Measurements from ENCODE around the gene HMOX2.
A peak's percentile ranks its signal among the peaks of the same experiment; 100 is the strongest.

Gene HMOX2

DNA sequence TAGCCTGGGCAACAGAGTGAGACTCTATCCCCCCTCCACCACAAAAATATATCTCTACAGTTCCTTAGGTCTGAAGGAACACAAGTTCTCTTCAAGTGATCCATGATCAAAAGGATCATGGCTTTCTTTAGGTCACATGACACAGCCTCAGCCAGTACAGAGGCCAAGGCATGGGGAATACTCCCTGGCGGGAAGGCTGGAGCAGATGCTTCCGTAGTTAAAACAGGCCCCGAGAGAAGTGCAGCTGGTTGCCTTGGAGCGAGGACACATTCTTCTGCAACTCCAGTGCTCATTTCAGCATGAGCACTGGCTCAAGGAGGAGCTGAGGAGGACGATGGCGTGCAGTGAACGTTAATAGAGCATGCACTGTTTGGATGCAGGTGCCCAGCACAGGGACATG, 48.9 kb downstream of the HMOX2 start:
- DNase-seq (ENCODE audit: low spot score) = no peak

DNA sequence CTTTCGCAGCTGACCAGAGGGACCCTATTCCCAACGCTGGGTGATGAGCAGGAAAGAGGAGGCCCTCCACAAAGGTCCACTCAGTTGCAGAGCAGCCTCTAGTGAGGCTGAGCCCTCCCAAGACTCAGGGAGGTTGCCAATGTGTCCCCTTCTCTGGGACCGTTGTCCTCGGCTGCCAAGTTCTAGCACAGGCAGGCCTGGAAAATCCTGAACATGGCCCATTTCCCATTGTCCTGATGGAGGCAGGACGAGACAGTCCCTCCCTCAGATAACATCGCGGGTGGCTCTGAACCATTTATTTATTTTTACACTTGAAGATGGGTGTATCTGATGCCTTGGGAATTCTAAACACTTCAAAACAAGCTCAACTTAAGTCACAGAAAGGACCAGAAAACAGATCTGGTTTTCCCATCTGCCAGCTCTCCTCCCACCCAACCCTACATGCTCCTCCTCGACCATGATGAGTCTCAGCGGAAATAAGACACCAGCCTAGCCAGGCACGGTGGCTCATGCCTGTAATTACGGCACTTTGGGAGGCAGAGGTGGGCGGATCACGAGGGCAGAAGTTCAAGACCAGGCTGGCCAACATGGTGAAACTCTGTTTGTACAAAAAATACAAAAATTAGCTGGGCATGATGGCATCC, 49.6 kb downstream of the HMOX2 start:
- DNase-seq (ENCODE audit: low spot score) = no peak

DNA sequence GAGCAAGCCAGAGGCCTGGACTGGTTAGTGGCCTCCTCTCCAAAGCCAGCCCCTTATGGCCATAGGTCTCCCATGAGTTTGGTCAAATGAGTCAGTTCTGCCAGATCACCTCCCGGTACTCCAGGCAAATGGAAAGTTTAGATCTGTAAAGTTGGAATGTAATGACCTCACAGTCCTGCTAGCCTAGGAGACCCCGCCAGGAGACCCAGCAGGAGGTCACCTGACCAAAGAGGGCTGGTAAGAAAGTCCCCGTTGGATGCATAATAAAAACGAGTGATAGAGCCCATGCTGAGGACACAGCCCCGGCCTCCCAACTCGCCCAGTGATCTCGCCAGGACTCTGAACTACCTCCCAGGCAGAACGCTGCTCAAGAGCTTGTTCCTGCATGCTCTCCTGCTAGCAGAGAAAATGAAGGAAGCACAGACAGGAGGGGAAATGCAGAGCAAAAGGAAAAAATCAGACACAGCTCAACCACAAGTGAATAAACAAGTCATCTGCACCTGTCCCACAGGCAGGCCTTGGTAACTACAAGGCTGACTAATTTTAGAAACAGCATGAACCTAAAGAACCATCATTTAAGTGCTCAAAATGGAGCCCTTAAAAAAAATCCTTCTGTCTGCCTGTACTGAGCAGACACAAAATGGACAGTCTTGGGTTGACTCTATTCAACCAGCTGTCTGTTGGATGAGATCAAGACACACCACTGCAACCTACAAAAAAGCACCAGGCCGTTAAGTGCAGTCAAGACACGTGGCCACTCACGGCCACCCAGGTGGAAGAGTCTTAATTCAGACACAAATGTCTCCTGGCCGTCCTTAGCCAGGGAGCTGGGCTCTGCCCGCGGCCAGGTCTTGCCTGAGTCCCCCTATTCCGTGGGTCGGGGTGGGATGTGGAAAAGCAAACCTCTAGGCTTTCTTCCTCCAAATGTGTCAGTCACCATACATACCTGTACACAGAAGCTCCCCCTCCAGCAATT, 53.2 kb downstream of the HMOX2 start:
- DNase-seq (ENCODE audit: low spot score) = no peak

DNA sequence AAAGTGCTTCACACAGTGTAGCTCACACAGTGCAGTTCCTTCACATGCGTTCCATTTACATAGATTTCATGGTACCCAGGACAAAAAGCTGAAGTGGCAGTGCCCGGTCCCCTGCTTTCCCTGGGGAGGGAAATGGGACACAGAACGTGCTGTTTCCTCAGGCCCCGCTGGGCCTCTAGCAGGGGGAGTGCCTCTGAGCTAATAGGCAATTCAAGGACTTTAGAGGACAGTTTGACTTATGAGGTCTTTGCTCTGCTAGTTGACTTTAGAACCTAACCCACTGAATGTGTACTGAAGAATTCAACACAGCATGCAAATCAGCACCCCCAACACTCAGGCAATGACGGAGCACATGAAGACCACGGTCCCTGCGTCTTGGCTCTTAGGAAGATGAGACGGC, 55.6 kb downstream of the HMOX2 start:
- no peak for DNase-seq (ENCODE audit: low spot score)

DNA sequence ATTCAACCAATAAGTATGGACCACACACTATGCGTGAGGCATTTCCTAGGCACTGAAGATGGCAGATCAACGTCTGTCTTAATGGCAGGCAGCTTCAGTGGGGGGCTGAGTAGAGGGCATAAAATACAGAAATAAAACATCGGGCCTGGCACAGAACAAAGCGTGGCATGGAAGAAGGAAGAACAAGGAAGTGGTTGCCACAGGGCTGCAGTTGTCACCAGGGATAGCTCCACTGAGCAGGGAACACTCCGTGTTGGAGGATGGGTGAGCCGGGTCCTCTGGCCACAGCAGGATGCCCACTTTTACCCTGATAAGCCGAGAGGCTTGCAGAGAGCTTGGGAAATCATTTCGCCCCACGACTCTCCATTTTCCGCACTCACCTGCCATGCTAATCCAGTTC, 56.0 kb downstream of the HMOX2 start:
- DNase-seq (ENCODE audit: low spot score) = no peak

DNA sequence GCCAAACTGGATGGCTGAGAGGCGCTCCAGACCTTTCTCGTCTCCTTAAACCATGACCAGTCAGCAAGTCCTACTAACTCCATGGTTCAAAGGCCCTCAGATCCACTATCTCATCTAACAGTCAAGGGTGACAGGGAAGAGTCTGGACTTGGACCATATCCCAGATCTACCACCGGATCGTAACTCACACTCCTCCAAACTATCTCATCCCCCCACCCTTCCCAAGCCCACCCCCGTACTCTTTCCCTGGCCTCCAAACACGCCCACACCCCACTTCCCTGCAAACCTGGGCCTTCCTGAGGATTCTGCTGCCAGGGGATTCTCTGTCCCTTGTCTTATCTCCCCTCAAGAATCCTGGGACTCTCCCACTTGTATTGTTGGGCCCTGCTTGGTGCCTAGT, 57.3 kb downstream of the HMOX2 start:
- no peak for DNase-seq (ENCODE audit: low spot score)

DNA sequence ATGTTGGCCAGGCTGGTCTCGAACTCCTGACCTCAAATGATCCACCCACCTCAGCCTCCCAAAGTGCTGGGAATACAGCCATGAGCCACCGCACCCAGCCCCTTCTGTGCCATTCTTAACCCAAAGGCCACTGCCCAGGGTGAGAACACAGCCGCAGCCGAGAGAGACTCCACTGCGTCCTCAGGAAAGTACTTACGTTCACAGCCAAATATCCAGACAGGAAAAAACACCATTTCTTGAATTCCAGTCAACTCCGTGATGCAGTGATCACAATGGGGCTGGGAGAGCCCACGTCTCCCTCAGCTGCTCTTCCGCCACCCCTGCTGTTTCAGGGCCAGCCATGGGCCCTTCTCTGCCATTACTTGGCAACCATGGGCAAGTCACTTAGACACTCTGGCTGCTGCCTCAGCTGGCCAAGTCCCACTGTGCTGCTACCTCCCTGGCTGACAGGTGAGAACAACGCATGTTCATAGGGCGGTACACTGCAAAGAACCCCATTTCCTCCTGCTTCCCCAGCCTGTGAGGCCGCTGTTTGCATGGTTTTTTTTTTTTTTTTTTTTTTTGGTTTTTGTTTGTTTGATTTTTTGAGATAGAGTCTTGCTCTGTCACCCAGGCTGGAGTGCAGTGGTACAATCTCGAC, 58.1 kb downstream of the HMOX2 start:
- no peak for DNase-seq (ENCODE audit: low spot score)

DNA sequence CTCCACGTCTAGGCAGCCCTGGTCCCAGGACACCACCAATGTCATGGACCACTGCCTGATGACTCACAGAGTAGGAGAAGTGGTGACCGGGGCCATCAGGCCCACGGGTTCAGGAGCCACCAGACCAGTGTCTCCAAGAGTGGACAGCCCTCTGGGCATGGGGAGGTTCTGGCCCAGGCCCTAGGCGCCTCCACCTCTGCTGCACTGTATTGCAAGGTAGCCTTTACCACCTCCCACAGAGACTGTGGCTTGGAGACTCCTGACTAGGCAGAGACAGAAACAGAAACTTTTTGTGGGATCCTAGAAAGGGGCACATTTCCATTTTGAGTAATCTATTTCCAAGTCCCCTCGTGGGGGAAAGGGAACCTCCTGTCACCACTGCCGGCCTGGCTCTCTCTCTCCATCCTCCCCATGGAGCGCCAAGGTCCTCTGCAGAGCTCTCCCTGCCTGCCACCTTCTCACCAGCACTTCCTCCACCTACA, 59.5 kb downstream of the HMOX2 start:
- DNase-seq (ENCODE audit: low spot score) = no peak

DNA sequence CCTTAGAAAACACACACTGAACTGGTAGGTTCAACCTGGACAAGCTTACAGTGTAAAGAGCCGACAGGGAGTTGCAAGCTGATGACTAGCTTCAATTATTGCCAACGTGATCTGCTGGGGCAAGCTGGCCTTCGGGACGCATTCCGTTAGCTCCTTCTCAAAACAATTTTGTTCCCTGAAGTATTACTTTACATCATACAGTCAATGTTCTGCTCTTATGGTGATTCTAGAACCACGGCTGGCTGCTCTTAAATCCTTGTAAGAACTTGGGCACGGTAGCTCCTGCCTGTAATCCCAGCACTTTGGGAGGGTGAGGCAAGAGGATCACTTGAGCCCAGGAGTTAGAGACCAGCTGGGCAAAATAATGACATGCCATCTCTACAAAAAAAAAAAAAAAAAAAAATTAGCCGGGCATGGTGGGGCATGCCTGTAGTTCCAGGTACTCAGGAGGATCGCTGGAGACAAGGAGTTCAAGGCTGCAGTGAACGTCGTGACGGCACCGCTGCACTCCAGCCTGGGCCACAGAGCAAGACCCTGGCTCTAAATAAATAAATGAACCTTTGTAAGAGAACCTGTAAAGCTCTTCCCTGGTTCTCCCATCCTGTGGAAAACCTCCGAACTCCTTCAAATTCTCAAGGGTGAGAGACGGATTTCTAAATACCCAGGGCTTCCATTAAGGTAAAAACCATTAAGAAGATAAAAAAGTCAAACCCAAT, 60.4 kb downstream of the HMOX2 start:
- no peak for DNase-seq (ENCODE audit: low spot score)

DNA sequence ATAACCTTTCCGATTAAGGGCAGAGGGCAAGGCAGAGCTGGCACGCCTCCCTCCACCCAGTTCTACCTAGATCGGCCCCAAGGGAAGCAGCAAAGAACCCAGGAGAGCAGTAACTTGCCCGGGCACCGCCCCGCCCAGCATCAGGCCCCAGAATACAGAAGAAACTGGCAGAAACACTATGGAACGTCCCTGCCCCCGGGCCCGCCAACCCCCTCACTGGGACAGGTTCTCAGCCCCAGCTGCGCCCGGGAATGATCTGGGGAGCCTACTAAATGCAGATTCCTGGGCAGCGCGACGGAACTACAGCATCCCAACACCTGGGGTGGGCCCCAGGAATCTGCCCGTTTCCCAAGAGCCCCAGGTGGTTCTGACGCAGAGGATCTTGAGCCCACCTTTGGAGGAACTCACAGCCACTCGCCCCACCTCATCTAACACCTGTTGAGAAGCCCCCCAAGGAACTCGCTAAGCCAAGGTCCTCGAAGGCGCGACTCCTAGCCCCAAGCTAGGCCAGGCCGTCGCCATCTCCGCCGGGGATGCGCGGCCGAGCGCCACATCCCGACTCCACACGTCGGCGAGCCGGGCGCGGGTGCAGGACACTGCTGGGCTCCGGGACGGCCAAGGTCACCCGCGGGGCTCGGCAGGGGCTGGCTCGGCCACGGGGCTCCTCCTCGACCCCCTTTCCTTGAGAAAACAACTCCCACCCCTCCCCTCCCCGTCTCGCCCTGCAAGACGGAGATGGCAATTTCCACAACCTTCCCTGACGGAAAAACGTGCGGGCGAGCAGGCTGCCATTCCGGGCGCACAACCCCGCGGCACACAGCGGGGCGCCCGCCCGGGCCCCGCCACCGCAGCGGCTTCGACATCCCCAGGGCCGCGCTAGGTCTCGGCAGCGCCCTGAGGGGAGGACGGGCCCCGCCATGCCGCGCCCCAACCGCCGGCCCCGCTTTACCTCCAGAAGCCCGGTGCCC, 61.5 kb downstream of the HMOX2 start:
- no peak for DNase-seq (ENCODE audit: low spot score)

DNA sequence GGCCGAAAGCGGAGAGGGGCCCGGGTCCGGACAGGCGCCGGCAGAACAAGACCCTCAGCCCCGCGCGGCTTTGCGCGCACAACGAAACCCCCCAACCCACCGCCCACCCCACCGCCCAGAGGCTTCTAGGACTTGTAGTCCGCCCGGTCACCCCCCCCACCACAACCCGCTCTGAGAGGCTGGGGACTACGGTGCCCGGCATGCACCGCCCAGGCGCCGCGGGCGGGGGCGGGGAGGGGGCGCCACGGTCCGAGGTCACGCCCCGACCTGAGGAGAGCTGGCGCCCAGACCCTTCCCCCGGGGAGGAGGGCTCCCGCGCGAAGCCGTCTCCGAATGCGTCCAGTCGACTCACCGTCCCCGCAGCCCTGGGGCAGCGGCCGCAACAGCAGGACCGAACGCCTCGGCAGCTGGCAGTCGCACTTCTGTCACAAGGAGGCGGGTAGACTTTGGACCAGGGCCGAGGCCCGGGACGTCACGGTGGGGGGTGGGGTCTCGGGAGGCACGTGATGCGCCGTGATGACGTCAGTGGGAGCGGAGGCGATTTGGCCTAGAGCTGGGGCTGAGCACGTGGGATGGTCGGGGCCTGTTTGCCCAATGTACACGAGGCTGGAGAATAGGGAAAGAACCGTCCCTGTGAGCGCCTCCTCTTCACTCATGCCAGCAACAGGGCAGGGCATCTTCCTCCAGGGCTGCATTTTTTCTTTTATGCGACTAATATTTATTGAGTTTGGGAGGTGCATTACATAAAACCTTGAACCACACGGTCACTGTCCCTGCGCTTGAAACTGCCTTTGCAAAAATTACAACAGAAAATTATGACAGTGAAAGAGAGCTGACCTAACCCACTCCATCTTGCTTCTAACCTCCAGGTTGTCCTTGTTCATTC, 62.4 kb downstream of the HMOX2 start, which contains the start of gene CDIP1:
TSS of gene CDIP1 (minus strand) at position 424 of the 886 bp plus-strand sequence. CDS start 24,643 bp downstream, outside the sequence.
- peak; percentile 95 for DNase-seq (ENCODE audit: low spot score)

DNA sequence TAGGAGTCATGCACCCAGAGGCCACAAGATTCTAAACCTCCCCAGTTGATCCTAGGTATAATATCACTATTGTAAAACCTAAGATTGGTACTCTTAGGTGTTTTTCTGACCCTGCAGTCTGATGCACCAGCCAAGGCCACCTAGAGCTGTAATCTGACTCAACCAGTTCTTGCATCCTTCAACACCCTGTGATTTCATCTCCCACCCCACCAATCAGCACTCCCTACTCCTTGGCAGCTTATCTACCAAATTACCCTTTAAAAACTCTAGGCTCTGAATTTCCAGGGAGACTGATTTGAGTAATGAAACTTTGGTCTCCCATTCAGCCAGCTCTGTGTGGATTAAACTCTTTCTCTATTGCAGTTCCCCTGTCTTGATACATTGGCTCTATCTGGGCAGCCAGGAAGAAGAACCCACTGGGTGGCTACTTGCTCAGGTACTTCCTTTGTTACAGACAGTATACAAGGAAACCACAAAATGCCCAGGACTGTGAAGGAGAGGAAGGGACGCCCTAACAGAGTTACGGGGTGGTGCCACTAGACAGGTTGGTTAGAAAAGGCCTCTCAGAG, 63.6 kb downstream of the HMOX2 start:
- DNase-seq (ENCODE audit: low spot score) = no peak

DNA sequence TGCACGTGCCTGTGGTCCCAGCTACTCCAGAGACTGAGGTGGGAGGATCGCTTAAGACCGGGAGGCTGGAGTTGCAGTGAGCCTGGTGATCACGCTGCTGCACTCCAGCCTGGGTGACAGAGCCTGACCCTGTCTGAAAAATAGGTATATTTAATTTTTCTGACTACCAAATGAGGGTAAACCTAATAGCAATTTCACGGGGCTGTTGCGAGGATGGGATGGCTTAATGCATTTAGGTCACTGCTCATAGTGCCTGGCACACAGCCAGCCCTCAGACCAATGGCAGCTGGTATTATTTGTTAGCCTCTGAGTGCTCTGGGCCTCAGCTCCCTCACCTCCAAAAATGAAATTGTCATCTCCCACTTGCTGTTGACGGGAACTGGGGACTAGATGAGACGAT, 68.3 kb downstream of the HMOX2 start:
- DNase-seq (ENCODE audit: low spot score) = no peak

DNA sequence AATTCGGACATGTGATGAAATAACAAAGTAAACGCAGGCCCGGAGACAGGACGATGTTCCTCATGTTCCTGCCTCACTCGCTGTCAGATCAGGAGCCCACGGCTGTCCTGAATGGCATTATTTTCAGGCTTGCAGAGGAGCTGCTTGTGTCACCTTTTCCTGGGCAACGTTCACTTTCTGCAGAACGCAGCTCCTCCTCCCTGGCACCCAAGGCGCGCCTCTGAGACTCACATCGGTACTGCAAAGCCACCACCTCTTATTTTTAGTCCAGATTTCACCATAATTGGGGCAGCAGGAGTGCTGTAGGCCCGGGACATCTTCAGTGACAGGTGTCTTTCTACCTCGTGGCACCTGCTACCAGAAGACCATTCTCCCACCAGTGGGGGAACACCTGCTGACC, 71.9 kb downstream of the HMOX2 start:
- DNase-seq (ENCODE audit: low spot score) = no peak

DNA sequence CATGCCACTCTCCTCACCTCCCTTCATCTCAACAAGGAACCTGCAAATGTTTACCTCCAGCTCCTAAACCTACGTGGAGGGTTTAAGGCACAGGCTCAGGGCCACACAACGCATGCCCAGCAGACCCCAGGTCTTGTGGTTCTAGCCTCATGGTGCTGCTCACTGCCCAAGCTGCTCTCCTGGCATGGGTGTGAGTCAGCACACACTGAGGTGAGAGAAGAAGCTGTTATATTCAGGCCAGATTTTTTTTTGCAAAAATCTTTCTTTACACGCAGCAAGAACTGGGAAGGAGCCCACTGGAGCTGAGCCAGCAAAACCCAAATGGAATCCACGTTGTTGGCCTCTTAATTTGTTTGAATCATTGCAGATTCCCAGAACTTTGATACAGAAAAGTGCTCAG, 74.4 kb downstream of the HMOX2 start:
- DNase-seq (ENCODE audit: low spot score) = no peak

DNA sequence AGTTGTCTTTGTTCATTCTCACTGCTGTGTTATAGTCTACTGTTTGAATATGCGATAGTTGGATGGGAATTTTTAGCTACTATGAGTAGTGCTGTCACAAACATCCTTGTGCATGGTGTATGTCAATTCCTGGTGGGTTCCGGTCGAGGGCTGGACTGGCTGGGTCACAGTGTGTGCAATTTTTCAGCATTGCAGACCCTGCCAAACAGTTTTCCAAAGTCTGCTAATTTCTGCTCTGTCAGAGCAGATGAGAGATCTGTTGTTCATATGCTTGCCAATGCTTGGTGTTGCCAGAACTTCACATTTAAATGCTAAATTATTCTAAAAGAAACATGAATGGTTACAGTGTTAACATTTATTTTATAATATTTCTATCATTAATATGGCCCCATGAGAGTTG, 76.3 kb downstream of the HMOX2 start:
- no peak for DNase-seq (ENCODE audit: low spot score)

DNA sequence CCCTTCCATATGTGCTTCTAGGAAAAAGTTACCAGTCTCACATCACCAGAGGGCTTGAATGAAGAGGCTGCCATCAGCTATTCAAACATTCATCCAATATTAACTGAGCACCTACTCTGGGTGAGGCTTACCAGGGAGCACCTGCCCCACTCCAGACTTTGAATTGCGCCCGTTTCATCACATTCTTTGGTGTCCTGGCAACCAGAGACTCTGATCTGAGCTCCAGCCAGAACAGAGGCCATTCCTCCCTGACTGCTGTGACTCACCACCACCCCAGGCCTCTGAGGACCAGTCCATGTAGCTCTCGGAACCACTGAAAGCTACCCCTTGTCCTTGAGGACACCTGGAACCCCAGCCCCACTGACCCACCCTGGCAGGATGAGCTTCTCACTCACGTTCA, 79.9 kb downstream of the HMOX2 start, which contains the start of gene C16orf96:
TSS of gene C16orf96 (plus strand) at position 229 of the 400 bp plus-strand sequence. CDS start at position 379, 150 bp downstream.
- no peak for DNase-seq (ENCODE audit: low spot score)

DNA sequence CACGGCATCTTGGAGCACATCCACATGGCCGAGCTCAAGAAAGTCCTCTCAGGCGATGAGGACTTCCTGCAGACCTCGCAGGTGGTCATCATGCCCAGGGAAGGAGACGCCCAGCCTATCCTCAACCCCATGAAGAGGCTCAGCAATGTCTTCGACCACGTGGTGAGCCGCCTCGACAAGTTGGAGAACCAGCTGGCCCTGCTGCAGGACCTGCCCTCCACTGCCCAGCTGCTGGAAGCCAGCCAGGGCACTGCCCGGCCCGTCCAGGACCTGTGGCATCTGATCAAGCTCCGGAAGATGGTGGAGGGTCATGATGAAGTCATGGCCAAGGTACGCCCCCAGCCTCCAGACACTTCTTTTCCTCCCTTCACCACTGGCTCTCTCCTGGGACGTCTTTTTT, 80.4 kb downstream of the HMOX2 start:
- no peak for DNase-seq (ENCODE audit: low spot score)

DNA sequence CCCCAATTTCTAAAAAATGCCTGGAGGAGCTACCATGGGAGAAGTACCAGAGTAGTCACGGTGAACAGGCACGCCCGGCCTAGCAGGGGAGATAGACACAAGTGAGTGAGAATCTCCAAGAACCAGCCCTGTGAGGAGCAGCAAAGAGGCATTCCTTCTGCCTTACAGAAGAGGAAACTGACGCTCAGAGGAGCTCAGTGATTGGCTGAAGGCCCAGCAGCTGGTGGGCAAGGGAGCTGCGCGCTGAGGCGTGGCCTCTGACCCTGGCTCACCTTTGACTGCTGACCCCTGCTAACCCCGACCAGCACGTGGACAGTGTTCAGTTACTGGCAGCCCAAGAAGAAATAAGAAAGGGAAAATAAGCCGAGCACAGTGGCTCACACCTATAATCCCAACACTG, 81.8 kb downstream of the HMOX2 start:
- DNase-seq (ENCODE audit: low spot score) = no peak
